HEK293 (cell line): Measurements from ENCODE around the gene CFAP299.

Experiments
- CTCF ChIA-PET: fragments of 350-600 bp; formaldehyde crosslinking; extraction: SDS; loops from one replicate; lab custom pipeline; 2021; ENCODE audit warnings: antibody characterized with exemption; lab: Yijun Ruan, JAX
- POLR2A ChIA-PET: fragments of 300-600 bp; formaldehyde crosslinking; extraction: SDS; loops from one replicate; lab custom pipeline; 2020; ENCODE audit warnings: antibody characterized with exemption, inconsistent platforms; lab: Yijun Ruan, JAX
- H3K27ac ChIP-seq: fragments of 200-500 bp; sonication (Bioruptor generic); 2 replicates; pipeline ENCODE4 v1.5.1; 2014; ENCODE audit warnings: low read depth, low read length, control low read depth, inconsistent platforms; ENCODE audit errors: extremely low read depth
- H3K36me3 ChIP-seq, 2 experiments: fragments of 200-500 bp in 1 of 2; sonication (Bioruptor generic) in 1 of 2; 1 replicate in 1 of 2; 2 replicates in 1 of 2; pipeline ENCODE4 v1.5.1; 2014 to 2017; ENCODE audit warnings: inconsistent platforms in 2 of 2, low read length in 2 of 2; ENCODE audit not compliant: control insufficient read depth in 2 of 2, insufficient read depth in 1 of 2
- H3K4me1 ChIP-seq: fragments of 200-500 bp; sonication (Bioruptor generic); 2 replicates; pipeline ENCODE4 v1.5.1; 2014; ENCODE audit warnings: mild to moderate bottlenecking, low read length, inconsistent platforms; ENCODE audit not compliant: control insufficient read depth, insufficient read depth
- H3K4me3 ChIP-seq: 2 replicates; pipeline ENCODE4 v1.5.1; 2011; ENCODE audit warnings: low read depth, mild to moderate bottlenecking, control low read depth, low read length, moderate library complexity
- H3K9me3 ChIP-seq: fragments of 200-500 bp; sonication (Bioruptor generic); 2 replicates; pipeline ENCODE4 v1.5.1; 2014; ENCODE audit warnings: low read depth, low read length, inconsistent platforms; ENCODE audit not compliant: control insufficient read depth, insufficient read depth
- KLF9 ChIP-seq: fragments of 450-650 bp; formaldehyde crosslinking; IDR thresholded peaks from 2 replicates; pipeline ENCODE4 v1.5.1; 2016; ENCODE audit warnings: missing biosample characterization, missing genetic modification characterization, low read depth
- MEIS1 ChIP-seq: sonication (generic); formaldehyde crosslinking; IDR thresholded peaks from 2 replicates; pipeline ENCODE4 v1.8.1; 2022; ENCODE audit warnings: missing genetic modification reagents, mild to moderate bottlenecking, borderline replicate concordance
- MZF1 ChIP-seq: fragments of 450-650 bp; formaldehyde crosslinking; IDR thresholded peaks from 2 replicates; pipeline ENCODE4 v1.5.1; 2017; ENCODE audit warnings: missing biosample characterization, missing genetic modification characterization, borderline replicate concordance
- ZNF121 ChIP-seq: fragments of 450-650 bp; formaldehyde crosslinking; IDR thresholded peaks from 2 replicates; pipeline ENCODE4 v1.5.1; 2016; ENCODE audit warnings: missing biosample characterization, missing genetic modification characterization
- ZNF140 ChIP-seq: fragments of 450-650 bp; formaldehyde crosslinking; IDR thresholded peaks from 2 replicates; pipeline ENCODE4 v1.5.1; 2016; ENCODE audit warnings: missing biosample characterization, missing genetic modification characterization
- ZNF350 ChIP-seq: fragments of 450-650 bp; formaldehyde crosslinking; IDR thresholded peaks from 2 replicates; pipeline ENCODE4 v1.5.0; 2017; ENCODE audit warnings: missing biosample characterization, mild to moderate bottlenecking, missing genetic modification characterization
- ZNF530 ChIP-seq: fragments of 450-650 bp; formaldehyde crosslinking; IDR thresholded peaks from 2 replicates; pipeline ENCODE4 v1.5.1; 2016; ENCODE audit warnings: low read depth, missing biosample characterization, missing genetic modification characterization
- ZNF677 ChIP-seq: fragments of 450-650 bp; IDR thresholded peaks from 2 replicates; pipeline ENCODE4 v1.5.0; 2018; ENCODE audit warnings: missing biosample characterization, mild to moderate bottlenecking, missing genetic modification characterization, moderate library complexity
- ZNF76 ChIP-seq: fragments of 450-650 bp; formaldehyde crosslinking; IDR thresholded peaks from 2 replicates; pipeline ENCODE4; 2016; ENCODE audit warnings: low read depth, missing biosample characterization, missing genetic modification characterization, borderline replicate concordance
- ZNF768 ChIP-seq: fragments of 450-650 bp; formaldehyde crosslinking; IDR thresholded peaks from 2 replicates; pipeline ENCODE4 v1.5.1; 2018; ENCODE audit warnings: missing biosample characterization, mild to moderate bottlenecking, missing genetic modification characterization
- ZNF791 ChIP-seq: fragments of 450-650 bp; formaldehyde crosslinking; IDR thresholded peaks from 2 replicates; pipeline ENCODE4 v1.5.1; 2016; ENCODE audit warnings: missing biosample characterization, missing genetic modification characterization
- ZNF843 ChIP-seq: fragments of 450-650 bp; formaldehyde crosslinking; IDR thresholded peaks from 2 replicates; pipeline ENCODE4 v1.5.1; 2016; ENCODE audit warnings: missing biosample characterization, missing genetic modification characterization
- ZSCAN16 ChIP-seq: fragments of 450-650 bp; formaldehyde crosslinking; IDR thresholded peaks from 2 replicates; pipeline ENCODE4 v1.5.1; 2016; ENCODE audit warnings: missing biosample characterization, missing genetic modification characterization
- ZSCAN30 ChIP-seq: fragments of 450-650 bp; IDR thresholded peaks from 2 replicates; pipeline ENCODE4 v1.5.1; 2018; ENCODE audit warnings: missing biosample characterization, mild to moderate bottlenecking, missing genetic modification characterization, moderate library complexity
- ZXDB ChIP-seq: fragments of 450-650 bp; formaldehyde crosslinking; IDR thresholded peaks from 2 replicates; pipeline ENCODE4 v1.5.1; 2016; ENCODE audit warnings: missing biosample characterization, missing genetic modification characterization
- TF ChIP-seq, protein P1 (sequence below): fragments of 450-650 bp; formaldehyde crosslinking; IDR thresholded peaks from 2 replicates; pipeline ENCODE4; 2016; ENCODE audit warnings: missing biosample characterization, missing genetic modification characterization
- TF ChIP-seq, protein P2 (sequence below): fragments of 450-650 bp; formaldehyde crosslinking; IDR thresholded peaks from 2 replicates; pipeline ENCODE4 v1.5.1; 2017; ENCODE audit warnings: missing biosample characterization, missing genetic modification characterization
- TF ChIP-seq, protein P3 (sequence below): fragments of 450-650 bp; formaldehyde crosslinking; IDR thresholded peaks from 2 replicates; pipeline ENCODE4 v1.5.1; 2016; ENCODE audit warnings: missing biosample characterization, missing genetic modification characterization
- TF ChIP-seq, protein P4 (sequence below): fragments of 450-650 bp; formaldehyde crosslinking; IDR thresholded peaks from 2 replicates; pipeline ENCODE4 v1.5.1; 2016; ENCODE audit warnings: missing biosample characterization, missing genetic modification characterization
- TF ChIP-seq, protein P5 (sequence below): fragments of 450-650 bp; formaldehyde crosslinking; IDR thresholded peaks from 2 replicates; pipeline ENCODE4 v1.5.0; 2017; ENCODE audit warnings: missing biosample characterization, missing genetic modification characterization, borderline replicate concordance
- TF ChIP-seq, protein P6 (sequence below): fragments of 450-650 bp; formaldehyde crosslinking; IDR thresholded peaks from 2 replicates; pipeline ENCODE4 v1.5.1; 2017; ENCODE audit warnings: missing biosample characterization, missing genetic modification characterization
- TF ChIP-seq, protein P7 (sequence below): fragments of 450-650 bp; formaldehyde crosslinking; IDR thresholded peaks from 2 replicates; pipeline ENCODE4 v1.5.1; 2017; ENCODE audit warnings: missing biosample characterization, missing genetic modification characterization

CFAP299 gene

DNA sequence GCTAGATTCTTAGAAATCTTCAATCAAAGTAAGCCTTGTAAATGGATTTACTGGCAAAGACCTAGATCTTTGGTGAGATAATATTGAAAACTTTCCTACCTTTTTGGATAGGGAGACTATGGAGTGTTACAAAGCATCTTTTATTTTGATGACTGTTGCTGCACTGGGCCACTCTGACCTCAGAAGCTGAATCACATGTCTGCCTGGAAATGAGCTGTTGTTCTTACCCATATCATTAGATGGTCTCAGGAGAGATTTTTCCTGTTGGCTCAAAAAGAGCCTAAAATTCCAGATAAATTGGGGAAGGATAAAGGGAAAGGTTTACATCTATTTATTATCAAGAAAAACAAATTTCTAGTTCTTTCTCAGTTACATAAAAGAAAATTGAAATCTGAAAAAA is 567.5 kb downstream of the CFAP299 start (continued):
- TF ChIP-seq KLF9 (tag by site-specific recombination) (no peak), ZNF843 (tag by site-specific recombination) (no peak), MEIS1 (CRISPR knock-in tag) (no peak)

DNA sequence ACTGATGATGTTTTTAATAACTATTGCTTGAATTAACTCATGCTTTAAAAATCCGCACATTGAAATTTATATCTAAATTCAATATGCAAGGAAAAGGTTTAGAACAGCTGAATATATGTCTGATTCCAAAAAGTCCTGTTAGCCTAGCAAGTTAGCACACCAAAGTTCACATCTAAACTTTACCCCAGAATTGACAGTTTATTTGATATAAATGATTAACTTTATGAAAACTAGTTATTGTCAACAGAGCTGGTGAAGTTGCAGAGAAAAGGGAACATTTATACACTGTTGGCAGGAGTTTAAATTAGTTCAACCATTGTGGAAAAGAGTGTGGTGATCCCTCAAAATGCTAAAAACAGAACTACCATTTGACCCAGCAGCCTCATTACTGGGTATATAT is 574.4 kb downstream of the CFAP299 start:
- Histone ChIP-seq H3K9me3 (no peaks in the 10 kb centered on the region), H3K36me3 (no peaks in the 10 kb centered on the region), H3K4me3 (no peak overlapping the region), H3K27ac (no peak overlapping the region), H3K4me1 (no peaks in the 10 kb centered on the region)
- TF ChIP-seq ZNF140 (tag by site-specific recombination), result no peak
- TF ChIP-seq ZXDB (tag by site-specific recombination), result no peak
- TF ChIP-seq ZSCAN16 (tag by site-specific recombination), result no peak
- TF ChIP-seq, protein P1, sequence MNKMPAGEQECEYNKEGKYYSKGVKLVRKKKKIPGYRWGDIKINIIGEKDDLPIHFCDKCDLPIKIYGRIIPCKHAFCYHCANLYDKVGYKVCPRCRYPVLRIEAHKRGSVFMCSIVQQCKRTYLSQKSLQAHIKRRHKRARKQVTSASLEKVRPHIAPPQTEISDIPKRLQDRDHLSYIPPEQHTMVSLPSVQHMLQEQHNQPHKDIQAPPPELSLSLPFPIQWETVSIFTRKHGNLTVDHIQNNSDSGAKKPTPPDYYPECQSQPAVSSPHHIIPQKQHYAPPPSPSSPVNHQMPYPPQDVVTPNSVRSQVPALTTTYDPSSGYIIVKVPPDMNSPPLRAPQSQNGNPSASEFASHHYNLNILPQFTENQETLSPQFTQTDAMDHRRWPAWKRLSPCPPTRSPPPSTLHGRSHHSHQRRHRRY (tag by site-specific recombination), result no peak
- no peak for TF ChIP-seq ZNF350
- TF ChIP-seq, protein P2, sequence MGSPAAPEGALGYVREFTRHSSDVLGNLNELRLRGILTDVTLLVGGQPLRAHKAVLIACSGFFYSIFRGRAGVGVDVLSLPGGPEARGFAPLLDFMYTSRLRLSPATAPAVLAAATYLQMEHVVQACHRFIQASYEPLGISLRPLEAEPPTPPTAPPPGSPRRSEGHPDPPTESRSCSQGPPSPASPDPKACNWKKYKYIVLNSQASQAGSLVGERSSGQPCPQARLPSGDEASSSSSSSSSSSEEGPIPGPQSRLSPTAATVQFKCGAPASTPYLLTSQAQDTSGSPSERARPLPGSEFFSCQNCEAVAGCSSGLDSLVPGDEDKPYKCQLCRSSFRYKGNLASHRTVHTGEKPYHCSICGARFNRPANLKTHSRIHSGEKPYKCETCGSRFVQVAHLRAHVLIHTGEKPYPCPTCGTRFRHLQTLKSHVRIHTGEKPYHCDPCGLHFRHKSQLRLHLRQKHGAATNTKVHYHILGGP, result no peak
- TF ChIP-seq, protein P3, sequence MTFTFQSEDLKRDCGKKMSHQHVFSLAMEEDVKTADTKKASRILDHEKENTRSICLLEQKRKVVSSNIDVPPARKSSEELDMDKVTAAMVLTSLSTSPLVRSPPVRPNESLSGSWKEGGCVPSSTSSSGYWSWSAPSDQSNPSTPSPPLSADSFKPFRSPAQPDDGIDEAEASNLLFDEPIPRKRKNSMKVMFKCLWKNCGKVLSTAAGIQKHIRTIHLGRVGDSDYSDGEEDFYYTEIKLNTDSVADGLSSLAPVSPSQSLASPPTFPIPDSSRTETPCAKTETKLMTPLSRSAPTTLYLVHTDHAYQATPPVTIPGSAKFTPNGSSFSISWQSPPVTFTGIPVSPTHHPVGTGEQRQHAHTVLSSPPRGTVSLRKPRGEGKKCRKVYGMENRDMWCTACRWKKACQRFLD (tag by site-specific recombination), result no peak
- no peak for TF ChIP-seq ZNF530 (tag by site-specific recombination)
- TF ChIP-seq, protein P4, sequence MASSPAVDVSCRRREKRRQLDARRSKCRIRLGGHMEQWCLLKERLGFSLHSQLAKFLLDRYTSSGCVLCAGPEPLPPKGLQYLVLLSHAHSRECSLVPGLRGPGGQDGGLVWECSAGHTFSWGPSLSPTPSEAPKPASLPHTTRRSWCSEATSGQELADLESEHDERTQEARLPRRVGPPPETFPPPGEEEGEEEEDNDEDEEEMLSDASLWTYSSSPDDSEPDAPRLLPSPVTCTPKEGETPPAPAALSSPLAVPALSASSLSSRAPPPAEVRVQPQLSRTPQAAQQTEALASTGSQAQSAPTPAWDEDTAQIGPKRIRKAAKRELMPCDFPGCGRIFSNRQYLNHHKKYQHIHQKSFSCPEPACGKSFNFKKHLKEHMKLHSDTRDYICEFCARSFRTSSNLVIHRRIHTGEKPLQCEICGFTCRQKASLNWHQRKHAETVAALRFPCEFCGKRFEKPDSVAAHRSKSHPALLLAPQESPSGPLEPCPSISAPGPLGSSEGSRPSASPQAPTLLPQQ, result no peak
- TF ChIP-seq, protein P5, sequence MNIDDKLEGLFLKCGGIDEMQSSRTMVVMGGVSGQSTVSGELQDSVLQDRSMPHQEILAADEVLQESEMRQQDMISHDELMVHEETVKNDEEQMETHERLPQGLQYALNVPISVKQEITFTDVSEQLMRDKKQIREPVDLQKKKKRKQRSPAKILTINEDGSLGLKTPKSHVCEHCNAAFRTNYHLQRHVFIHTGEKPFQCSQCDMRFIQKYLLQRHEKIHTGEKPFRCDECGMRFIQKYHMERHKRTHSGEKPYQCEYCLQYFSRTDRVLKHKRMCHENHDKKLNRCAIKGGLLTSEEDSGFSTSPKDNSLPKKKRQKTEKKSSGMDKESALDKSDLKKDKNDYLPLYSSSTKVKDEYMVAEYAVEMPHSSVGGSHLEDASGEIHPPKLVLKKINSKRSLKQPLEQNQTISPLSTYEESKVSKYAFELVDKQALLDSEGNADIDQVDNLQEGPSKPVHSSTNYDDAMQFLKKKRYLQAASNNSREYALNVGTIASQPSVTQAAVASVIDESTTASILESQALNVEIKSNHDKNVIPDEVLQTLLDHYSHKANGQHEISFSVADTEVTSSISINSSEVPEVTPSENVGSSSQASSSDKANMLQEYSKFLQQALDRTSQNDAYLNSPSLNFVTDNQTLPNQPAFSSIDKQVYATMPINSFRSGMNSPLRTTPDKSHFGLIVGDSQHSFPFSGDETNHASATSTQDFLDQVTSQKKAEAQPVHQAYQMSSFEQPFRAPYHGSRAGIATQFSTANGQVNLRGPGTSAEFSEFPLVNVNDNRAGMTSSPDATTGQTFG (tag by site-specific recombination), result no peak
- no peak for TF ChIP-seq ZNF121 (tag by site-specific recombination)
- no peak for TF ChIP-seq ZNF677 (tag by site-specific recombination)
- TF ChIP-seq, protein P6, sequence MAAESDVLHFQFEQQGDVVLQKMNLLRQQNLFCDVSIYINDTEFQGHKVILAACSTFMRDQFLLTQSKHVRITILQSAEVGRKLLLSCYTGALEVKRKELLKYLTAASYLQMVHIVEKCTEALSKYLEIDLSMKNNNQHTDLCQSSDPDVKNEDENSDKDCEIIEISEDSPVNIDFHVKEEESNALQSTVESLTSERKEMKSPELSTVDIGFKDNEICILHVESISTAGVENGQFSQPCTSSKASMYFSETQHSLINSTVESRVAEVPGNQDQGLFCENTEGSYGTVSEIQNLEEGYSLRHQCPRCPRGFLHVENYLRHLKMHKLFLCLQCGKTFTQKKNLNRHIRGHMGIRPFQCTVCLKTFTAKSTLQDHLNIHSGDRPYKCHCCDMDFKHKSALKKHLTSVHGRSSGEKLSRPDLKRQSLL (tag by site-specific recombination), result no peak
- no peak for TF ChIP-seq ZNF791 (tag by site-specific recombination)
- TF ChIP-seq, protein P7, sequence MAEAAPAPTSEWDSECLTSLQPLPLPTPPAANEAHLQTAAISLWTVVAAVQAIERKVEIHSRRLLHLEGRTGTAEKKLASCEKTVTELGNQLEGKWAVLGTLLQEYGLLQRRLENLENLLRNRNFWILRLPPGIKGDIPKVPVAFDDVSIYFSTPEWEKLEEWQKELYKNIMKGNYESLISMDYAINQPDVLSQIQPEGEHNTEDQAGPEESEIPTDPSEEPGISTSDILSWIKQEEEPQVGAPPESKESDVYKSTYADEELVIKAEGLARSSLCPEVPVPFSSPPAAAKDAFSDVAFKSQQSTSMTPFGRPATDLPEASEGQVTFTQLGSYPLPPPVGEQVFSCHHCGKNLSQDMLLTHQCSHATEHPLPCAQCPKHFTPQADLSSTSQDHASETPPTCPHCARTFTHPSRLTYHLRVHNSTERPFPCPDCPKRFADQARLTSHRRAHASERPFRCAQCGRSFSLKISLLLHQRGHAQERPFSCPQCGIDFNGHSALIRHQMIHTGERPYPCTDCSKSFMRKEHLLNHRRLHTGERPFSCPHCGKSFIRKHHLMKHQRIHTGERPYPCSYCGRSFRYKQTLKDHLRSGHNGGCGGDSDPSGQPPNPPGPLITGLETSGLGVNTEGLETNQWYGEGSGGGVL, result no peak
- TF ChIP-seq ZNF76 (tag by site-specific recombination), result no peak
- TF ChIP-seq ZNF768 (tag by site-specific recombination), result no peak
- no peak for TF ChIP-seq MZF1
- no peak for TF ChIP-seq ZSCAN30
- TF ChIP-seq, all 188 proteins: peak for 0
- POLR2A ChIA-PET, result no interaction called here
- CTCF ChIA-PET, result interaction anchor here (0.7 kb wide), 1 partner anchor 223 kb away, joined by 3 read pairs; no protein-coding TSS in a partner anchor
